ENCODE measurements around the gene SC5D.

The SC5D gene

DNA sequence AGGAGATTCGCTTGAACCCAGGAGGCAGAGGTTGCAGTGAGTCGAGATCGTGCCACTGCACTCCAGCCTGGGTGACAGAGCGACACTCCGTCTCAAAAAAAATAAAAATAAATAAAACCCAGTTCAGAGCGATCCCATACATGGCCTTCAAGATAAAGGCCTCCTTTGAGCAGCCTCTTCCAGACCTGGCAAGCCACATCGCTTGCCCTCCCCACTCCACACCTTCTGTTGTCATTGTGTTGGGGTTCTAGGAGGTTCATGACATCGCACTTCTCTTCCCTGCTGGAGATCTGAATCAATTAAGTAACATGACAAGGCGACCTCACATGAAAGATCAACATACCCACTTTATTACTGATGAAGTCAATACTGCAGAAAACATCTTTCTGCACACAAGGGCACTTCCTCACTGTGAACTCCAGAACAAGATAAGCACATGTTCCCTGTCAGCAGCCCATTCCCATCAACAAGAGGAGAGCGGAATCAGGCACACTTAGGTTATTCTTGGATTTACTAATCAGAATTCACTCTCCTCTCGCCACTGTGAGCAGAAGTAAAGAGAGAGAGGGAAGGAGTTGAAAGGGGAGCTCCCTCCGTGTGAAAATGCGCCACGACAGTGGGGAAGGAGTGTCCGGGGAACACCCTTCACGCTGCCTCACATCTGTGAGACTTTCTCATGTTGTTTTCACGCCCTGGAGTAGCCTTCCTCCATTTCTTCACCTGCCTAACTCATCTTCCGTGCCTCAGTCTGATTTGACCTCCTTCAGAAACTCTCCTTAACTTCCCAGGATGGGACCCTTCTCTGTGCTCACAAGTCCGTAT lies 38.3 kb downstream of the SC5D start:
- DNase-seq: no peak

DNA sequence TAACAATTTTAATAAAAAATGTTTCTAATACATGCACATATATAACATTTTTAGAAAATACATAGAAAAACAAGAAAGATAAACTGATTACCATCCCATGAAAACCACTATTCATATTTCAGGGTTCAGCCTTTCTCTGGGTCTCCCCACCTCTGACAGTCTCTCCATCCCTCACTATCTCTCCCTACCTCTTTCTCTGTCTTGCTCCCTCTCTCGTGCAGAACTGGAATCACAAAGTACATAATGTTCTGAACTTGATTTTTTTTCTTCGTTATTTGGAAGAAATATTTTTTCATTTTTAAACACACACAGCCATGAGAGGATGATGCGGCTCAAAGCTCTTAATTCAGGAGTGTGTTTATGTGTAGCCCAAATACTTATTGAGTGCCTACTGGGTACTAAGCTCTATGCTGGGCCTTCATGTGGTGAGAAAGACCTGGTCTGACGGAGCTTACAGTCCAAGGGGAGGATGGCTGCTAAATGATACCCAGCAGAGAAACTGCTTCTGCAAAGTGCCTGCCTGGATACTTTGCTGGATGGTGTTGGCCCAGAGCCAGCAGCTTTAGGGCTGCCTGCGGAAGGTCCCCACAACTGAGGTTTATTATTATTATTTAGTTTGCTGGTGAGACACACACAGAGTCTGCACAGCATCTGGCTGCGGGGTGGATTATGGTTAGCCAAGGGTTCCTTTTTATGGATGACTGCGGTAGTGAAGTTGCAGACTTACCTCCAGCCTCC lies 42.6 kb downstream of the SC5D start:
- no peak for DNase-seq

DNA sequence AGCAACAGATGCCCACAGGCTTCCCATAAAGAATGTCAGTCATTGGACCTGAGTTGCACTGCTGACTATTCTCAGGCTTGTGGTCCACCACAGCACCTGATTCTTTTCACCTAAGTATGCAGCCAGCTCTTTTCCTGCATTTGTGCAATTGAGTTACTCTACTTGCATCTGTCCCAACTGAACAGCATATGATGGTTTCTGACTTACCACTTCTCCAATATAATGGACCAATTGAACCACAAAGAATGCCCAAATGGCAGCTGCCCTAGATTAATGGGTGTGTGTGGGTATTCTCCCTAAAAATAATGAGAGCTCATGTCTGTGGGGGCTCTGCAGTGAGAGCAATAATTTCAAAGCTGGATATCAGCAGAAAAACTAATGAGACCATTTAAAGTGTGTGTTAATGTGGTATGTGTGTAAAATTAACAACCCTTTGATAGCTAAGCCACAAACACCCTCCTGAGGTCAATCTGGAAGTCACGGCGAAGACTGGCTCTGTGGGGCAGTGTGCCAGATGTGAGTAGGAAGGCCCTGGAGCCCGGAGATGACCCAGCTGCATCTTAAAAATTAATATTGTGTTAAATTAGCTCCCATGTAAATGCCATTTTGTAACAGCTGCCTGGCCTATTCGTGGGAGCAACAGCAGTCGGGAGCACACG lies 43.8 kb downstream of the SC5D start:
- DNase-seq: no peak

DNA sequence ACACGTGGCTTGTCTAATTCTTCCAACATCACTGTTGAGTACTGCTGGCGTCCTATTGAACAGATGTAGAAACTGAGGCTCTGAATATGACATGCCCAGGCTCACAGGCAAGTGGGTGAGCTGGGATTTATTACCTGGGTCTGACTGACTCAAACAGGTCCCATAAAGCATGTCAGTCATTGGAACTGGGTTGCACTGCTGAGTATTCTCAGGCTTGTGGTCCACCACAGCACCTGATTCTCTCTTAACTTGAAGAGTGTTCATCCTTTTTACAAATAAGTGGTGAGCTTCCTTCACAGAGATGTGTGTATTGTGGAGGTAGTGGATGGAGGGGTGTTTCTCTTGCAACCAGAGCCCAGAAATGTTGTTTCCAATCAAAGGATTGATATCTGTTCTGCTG lies 44.5 kb downstream of the SC5D start:
- DNase-seq: no peak

DNA sequence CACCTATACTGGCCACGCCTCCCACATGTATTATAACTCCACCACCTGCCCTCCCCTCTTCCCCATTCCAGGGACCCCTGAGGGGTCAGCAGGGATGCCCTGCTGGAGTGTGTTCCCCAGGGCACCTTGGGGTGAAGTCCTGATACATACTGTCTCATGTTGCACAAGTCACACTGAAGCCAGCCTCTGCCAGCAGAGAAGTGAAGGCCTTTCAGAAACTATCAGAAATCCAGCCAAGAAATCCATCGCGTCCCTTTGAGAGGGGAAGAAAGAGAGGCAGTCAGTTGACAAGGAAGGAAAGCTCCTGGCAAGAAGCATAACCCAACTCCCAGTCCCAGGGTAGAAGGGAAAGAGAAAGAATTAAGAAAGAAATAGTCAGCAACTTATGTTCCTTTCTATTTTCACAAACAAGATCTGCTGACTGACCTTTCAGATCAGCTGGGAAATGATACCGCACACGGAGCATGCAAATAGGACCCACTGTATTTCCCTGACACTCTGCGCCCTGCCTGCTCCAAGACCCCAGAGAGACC lies 45.2 kb downstream of the SC5D start:
- no peak for DNase-seq

DNA sequence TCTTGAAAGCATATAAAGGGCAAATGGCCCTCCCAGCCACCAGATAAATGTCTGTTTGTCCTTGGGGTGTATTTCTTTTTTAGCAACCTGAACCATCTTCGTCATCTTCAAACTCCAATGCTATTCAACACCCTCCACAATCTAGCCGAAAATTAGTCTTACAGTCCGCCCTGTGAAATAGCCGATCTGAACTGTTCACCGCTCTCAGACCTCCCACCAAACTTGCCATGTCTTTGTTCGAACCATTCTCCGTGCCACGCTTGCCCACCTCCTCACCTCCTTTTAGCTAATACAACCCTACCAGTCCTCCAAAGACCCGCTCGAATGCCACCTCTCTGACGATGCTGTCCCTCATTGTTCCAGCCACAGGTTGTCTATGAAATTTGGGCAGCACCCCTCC lies 46.0 kb downstream of the SC5D start:
- no peak for DNase-seq

DNA sequence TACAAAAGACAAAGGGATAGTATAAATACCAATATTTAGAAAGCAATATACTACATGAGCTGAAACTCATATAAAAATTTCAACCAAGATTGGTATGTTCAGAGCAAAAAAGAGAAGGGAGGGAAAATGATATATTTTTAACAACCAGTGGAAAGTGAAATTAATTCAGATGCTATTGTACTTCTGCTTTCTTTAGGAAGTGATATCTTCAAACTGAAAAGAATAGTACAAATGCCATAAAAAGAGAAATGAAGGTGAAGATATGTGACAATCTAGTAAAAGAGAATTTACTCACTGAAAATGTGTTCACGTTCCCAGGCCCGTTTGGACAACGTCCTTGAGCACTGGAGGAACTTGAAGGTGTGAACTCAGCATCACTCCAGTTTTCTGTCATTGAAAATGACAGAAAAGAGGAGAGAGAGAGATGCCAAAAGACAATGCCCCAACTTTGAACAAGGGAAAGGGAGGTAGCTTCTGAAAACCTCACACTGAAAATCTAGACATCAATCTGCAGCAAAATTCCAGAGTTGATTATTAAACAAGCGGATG lies 47.5 kb downstream of the SC5D start:
- no peak for DNase-seq

DNA sequence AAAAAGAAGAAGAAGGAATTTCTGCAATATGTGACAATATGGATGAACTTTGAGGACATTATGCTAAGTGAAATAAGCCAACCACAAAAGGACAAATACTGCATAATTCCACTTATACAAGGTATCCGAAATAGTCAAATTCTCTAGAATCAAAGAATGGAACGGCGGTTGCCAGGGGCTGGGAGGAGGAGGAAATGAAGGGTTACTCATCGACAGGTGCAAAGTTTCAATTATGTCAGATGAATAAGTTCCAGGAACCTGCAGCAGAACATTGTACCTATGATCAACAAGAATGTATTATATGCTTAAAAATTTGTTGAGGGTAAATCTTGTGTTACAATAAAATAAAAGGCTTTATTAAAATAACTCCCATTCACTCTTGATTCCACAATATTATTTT lies 49.0 kb downstream of the SC5D start:
- no peak for DNase-seq

DNA sequence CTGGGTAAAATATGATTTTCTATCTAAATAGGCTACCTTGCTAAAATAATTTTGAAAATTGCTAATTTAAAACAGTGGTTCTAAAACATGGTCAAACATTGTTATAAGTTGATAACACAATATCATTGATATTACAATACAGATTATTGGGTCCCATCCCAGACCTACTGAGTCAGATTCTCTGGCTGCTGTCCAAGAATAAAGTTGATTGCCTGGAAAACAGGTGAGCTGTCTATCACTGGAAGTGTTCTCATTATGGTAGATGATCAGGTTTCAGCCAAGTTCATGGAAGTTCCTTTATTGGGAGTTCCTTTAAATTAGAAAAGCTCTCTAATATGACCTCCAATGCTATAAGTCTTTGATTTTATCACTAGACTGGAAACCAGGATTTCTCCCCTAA lies 52.3 kb downstream of the SC5D start:
- DNase-seq: no peak

DNA sequence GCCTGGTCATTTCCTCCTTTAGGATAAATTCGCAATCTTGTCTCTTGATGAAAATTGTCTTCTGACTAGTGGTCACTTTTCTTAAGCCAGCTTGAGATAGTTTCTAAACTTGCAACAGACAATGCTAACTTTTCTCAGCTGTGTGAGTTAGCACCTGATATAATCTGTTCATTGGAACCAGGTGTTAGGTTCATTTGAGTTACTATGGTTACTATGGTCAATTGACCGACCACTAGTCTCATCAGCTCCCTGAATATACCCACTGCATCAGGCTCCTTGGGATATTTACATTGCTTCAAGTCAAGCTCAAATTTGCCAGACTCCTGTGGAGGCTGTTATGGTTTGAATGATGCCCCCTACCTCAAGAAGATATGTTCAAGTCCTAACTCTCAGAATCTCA lies 54.5 kb downstream of the SC5D start:
- no peak for DNase-seq

DNA sequence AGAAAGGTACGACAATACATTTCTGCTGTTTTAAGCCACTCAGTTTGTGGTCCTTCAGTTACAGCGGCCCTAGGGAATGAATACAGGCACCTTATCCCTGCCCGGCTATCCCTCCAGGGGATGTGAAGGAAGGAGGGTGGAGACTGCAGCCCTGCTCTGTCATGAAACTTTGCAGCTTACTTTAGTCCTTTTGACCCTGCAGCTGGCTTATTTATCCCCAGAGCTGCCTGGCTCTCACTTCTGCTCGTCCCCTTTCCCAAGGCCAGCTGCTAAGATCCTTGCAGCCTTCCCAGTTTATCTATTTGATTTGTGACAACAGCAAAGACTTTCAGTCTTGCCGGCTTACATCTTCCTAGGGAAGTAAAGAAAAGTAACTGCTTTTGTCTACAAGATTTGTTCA lies 55.2 kb downstream of the SC5D start:
- DNase-seq: no peak

DNA sequence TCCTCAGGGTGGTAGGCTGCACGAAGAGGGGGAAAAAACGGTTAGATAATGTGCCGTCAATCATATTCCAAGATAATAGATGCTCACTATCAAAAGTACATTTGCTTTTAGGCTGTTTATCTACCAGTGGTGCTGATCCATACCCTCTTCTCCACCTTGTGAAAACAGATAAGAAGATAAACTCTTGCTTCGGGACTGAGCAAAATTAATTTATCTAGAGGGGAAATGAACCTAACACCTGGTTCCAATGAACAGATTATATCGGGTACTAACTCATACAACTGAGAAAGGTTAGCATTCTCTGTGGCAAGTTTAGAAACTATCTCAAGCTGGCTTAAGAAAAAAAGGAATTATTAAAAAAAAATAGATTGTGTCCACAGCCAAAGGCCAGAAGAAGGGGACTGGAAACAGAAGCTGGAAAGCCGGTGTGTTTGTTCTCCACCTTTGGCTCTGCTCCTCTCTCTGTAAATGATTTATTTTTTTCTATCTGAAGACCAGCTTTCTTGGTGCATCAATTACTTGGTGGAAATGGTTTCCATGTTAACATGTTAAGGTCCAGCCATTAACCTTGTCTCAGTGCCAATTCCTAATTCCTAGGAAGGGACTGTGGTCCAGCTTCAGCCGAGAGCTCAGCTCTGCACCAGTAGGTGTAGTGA lies 55.8 kb downstream of the SC5D start:
- DNase-seq: no peak

DNA sequence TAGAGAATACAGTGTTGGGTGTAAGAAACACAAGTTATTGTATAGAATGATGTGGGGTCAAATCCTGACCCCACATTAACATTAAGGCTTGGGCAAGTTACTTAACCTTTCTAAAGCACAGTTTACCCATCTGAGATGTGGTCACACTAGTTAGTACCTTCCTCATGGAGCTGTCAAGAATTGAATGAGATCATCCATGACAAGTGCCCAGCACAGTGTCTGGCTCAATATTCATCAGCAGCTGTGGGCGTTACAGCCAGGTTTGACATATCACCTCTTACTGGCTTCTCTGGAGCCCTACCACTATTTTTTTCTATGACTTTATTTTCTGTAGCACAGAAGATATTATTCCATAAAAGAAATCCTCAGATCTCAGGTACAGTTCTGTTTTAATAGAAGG lies 57.2 kb downstream of the SC5D start:
- DNase-seq: no peak

DNA sequence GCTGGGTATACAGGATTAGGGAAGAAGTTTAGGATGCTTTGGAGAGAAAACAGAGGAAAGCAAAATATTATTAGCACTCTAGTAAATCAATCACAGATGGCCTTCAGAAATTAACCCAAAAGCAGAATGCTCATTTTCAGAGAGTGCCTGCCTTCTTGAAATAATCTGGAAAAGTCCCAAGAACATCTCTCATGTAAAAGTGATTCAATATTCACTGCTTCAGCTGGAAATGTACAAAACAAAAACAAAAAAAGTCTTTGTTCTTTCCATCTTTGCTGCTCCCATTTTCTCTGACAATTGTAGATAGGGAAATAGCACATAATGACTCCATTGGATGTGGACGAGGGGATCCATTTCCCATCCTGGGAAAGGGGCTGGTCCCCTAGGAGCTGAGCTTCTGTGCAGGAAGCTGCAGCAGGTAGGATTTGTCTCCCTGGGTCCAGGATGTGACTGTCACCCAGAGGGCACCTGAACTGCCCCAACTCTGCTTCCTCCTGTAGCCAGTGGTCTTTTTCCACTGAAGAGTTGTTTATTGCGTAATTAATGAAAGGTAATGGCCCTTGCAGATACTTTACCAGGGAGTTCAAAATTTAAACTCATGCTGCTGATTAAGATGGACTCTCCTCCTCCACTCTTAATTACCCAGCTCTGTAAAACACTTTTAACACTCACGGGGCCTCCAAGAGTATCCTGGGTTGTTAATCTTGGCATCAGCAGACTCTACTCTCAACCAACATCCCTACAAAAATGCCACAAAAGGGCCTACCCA lies 57.9 kb downstream of the SC5D start:
- no peak for DNase-seq

DNA sequence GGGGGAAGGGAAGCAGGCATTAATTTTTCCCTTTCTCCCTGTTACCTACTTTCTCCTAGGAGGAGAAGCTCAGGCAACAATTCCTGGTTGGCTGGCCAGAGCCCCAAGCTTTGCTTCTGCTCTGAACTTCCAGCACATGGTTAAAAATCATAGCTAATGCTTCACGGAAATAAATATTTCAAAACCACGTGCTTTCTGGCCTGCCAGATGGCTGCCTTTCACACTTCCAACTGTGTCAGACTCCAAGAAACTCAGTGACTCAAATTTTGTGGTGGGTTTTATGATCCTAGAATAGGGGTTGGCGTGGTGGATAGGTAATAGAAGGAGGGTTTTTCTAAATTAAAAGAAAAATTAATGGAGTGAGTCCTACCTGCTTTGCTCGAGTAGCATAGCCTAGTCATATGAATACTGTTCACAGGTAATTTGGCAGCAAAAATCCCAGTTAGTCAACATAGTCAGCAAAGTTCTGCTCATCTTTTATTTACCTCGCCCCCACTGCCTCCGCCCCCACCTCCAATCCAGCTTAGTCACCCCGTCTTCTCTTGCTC lies 58.6 kb downstream of the SC5D start:
- DNase-seq: no peak

DNA sequence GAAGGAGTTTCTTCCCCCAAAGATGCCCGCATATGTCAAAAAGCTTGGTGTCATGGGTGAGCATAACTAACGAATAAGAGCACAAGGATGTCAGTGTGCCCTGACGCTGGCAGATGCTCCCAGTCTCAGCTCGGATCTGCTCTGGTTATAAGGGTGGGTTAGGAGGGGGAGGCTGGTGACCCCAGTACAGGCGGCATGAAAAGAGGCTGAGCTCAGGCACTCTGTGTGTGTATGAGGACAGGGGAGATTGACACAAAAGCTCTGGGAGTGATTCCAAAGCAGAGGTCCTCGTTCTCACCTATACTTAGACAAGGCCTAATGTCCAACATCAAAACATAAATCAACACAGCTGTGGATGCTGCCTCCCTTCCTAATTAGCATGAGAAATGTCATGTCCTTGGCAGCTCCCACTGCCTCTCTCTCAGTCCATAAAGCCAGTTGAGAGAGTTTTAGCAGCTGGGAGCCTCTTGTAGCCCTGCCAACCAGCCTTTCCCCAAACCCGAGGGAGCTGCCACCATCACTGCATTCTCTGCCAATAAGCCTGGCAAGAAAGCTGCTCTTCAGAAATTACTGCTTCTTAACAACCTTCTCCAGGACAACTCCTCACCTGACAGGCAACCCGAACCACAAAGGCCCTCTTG lies 59.8 kb downstream of the SC5D start:
- DNase-seq: no peak

DNA sequence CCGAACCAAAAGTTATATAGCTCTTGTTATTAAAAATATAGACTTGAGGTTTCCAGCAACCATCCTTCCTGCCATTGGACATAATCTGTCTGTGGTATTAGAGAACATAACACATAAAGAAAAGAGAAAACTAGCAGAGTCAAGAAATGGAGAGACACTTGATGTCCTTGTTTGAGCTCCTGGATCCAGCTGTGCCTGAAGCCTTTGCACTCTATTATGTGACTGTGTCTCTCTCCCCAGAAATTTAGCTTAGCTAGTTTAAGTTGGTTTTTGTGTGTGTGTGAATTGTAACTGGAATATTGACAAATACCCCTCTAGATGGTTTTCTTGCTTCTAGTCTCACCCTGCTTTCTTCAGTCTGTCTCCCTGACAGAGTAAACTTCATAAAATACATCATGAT lies 61.6 kb downstream of the SC5D start:
- no peak for DNase-seq

DNA sequence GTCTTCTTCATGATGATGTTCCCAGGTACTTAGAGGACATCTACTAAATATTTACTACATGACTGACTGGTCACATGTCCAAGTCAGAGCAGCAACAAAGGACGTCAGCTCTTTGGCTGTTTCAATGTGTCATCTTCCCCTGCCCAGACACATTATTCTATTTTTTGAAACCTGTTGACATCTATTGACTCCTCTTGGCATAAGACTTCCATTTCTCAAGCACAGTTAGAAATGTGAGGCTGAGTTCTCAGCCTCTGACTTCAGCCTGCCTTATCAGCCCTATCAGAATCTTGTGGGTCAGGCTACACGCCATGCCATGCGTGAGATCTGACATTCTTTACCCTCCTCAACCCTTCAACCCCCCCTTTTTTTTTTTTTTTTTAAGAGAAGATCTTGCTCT lies 63.8 kb downstream of the SC5D start:
- no peak for DNase-seq
